Stimulated activated CD8-positive, alpha-beta memory T cell treated with anti-CD3 and anti-CD28 coated beads, Interleukin-12 subunit alpha, Interleukin-12 subunit beta, amount 100 ng/mL, for 24 hours (primary cell): ENCODE measurements around the gene GRWD1.
"Not testable (repeated sequence)": the region's sequence is repeated elsewhere in the genome, so short reads cannot be mapped to it uniquely, and the experiment has no call there.

ENCODE experiments used
- DNase-seq: peaks from one replicate; pipeline ENCODE4 v3.0.0-alpha.2; 2020; ENCODE audit errors: extremely low read depth

GRWD1 gene

GRCh38 chr19:48479686-48480085, 33.9 kb downstream of the GRWD1 start:
- DNase-seq: no peak

DNA sequence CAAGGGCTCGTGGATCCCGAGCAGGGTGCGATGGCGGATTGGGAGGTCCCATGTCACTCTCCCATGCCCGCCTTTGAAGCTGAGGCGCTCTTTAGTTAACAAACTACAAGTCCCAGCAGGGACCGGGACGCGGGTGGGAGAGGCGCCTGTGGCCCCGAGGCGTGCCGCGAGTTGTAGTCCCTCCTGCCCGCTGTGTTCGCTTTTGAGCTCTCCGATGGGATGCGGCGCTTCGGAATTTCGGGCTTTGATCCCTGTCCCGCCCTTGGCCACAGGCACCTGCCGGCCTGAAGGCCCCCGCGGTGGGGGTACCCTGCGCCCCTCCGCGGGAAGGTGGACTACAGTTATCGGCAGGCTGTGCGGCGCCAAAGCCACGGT, 34.4 kb downstream of the GRWD1 start:
- DNase-seq: no peak

- no peak for DNase-seq
These were observed 35.0 kb downstream of the GRWD1 start for GRCh38 chr19:48480558-48481500.

DNA sequence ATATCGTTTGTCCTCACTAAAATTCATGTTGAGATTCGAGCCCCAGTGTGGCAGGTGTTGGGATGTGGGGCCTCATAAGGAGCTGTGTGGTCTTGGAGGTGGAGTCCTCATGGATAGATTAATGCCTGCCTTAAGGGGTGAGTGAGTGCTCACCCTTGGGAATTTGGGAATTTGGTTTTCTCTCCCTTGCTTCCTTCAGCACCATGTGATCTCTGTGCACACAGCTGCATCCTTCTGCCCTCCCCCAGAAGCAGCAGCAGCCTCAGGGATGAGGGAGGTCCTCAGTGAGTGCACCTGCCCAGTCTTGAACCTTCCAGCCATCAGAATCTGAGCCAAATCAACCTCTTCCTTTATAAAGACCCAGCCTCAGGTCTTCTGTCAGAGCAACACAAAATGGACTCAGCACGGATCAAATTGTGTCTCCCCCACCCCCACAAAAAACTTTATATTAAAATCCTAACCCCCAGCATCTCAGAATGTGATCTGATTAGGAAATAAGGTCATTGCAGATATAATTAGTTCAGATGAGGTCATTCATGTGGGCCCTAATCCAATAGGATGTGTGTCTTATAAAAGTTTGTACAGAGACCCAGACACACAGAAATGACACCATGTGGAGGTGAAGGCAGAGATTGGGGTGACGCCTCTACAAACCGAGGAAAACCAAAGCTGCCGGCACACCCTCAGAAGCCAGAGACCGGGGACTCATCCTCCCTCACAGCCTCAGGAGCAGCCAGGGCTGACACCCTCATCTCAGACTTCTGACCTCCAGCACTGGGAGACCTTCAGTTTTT, 36.3 kb downstream of the GRWD1 start:
- DNase-seq: no peak

- DNase-seq: no peak
These were observed 37.5 kb downstream of the GRWD1 start for GRCh38 chr19:48483301-48483700.

DNA sequence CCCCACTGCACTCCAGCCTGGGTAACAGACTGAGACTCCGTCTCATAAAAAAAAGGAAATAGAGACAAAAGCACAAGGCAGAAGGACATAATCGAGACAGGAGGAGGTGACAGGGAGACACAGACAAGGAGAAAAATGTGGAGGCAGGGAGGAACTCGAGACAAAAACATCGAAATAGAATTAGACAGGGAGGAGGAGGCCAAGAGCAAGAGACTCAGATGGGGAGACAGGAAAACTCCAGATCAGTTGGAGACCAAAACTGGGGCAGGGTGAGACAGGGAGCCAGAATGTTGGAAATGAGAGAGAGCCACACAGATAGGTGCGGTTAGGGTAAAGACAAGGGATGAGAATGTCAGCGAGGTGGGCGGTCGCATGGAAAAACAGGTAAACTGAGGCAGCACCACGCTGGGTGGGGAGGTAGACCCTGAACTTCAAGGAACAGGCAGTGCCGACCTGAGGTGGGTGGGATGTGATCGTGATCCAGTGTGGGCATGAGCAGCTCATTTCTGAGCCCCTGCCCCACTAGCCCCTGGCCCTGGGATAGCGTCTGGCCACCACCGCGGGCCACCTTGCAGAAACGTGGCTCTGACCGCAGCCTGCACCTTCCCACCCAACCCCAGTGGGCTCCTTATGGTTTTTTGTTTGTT, 38.6 kb downstream of the GRWD1 start:
- no peak for DNase-seq

DNA sequence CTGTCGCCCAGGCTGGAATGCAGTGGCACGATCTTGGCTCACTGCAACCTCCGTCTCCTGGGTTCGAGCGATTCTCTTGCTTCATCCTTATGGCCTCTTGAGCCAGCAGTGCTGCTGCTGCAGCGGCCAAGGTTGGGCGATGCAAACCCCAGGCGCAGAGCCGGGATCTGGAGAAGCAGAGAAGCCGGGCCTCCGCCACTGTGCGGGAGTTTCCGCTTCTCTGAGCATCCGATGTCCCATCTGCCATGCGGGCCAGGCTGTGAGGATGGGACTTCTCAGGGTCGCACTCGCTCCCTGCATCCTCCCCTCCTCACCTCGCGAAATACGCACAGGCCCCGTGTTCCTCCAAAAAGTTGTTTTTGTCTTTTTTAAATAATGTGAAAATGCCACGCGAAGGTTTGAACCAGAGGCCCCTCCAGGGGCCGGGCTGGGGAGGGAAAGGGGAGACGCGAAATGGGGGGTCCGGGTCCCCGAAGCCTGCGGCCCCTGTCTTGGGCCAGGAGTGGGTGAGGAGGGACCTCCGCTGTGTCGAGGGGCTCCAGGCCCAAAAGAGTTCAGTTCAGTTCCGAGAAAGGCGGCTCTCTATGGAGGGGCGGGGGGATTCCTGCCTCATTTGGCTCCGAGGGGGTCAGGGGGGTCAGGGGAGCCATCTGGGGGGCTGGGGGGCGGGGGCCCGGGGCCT, 39.3 kb downstream of the GRWD1 start:
- no peak for DNase-seq

- not testable (repeated sequence) for DNase-seq
These were observed 40.9 kb downstream of the GRWD1 start for GRCh38 chr19:48486706-48487105.

DNA sequence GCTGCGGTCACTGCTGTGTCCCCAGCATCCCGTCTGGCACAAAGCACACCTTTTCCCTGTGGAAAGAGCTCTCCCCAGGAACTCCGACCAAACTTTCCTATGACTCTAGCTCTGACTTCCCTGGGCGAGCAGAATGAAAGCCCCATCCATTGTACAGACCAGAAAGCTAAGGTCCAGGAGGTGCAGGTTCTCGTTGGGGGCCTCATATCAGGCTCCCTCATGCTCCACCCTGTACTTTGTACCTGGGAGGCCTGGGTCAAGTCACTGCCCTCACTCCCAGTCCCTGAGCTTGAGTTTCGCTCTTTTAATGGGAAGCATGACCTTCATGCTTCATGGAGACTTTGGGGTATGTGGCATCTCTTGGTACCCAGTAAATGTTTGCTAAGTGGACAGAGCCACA, 41.8 kb downstream of the GRWD1 start:
- DNase-seq: no peak

GRCh38 chr19:48487948-48488347, 42.2 kb downstream of the GRWD1 start:
- no peak for DNase-seq

GRCh38 chr19:48488478-48488877, 42.7 kb downstream of the GRWD1 start:
- not testable (repeated sequence) for DNase-seq

DNA sequence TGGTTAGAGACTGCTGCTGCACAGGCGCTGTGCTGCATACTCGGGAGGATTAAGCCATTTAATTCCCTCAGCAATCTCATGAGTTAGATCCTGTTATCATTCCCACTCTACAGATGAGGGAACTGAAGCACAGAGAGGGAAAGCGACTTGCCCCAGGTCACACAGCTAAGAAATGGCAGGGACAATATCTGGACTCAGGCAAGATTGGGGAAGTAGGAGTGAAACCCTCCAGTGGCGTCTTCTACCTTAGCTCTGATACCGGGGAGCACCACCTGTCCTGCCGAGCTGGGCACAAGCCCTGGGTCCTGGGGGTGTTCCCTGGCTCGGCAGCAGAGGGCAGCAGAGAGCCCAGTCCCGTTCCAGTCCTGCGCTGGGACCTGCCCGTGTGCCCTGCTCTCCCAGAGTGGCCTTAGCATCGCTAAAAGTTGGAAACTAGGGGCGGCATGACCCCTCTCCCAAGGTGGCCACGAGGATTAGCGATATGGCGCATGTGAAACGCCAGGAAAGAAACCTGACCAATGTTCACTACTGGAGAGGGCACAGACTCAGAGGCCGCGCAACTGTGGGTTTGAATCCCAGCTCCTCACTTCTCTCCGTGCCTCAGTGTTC, 43.9 kb downstream of the GRWD1 start:
- no peak for DNase-seq

DNA sequence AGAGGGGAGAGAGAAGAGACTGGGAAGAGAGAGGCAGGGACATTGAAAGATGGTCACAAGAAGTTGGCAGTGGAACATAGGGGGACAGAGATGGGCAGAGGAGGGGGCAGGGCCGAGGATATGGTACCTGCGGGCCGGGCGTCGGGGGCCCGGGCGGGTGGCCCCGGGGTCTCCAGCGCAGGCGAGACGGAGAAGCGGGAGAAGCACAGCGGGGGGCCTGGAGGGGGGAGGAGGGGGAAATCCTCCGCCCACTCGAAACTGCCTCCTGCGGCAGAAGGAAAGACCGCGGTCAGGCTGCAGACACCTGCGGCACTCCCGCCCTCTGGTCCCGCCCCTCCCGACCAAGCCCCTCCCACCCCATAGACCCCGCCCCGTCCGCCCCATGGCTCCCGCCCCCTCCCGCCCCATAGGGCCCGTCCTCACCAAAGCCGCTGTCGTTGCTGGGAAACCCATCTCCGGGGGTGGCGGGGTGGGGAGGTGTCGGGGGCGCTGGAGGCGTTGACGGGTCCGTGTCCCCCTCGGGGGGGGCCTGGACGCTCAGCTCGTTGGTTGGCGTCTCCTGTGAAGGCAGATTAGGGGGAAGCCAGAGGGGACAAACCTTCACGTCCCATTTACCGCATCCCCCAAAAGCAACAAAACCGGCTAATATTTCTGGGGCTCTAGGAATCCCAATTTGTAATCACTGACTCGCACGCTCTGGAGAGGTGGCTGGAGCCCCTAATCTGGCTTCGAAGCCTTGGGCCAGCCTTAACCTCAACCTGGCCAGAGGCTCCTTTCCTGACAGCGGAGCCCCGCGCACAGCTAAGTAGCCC, 45.4 kb downstream of the GRWD1 start:
- DNase-seq: no peak

DNA sequence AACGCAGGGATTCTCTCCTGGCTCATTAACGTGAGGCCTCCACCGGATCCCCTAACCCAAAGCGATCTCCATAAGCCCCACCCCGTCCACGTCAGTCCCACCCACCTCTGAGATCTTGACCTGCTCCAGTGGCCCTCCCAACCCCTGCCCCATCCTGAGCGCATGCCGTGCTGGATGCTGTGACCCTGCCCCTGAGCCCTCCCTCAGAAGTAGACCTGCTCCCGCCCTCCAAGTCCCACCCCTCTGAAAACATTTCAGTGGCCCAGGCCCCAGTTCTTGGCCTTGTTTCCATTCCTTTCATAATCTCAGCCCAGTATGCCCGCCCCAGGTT, 46.0 kb downstream of the GRWD1 start:
- DNase-seq: no peak

DNA sequence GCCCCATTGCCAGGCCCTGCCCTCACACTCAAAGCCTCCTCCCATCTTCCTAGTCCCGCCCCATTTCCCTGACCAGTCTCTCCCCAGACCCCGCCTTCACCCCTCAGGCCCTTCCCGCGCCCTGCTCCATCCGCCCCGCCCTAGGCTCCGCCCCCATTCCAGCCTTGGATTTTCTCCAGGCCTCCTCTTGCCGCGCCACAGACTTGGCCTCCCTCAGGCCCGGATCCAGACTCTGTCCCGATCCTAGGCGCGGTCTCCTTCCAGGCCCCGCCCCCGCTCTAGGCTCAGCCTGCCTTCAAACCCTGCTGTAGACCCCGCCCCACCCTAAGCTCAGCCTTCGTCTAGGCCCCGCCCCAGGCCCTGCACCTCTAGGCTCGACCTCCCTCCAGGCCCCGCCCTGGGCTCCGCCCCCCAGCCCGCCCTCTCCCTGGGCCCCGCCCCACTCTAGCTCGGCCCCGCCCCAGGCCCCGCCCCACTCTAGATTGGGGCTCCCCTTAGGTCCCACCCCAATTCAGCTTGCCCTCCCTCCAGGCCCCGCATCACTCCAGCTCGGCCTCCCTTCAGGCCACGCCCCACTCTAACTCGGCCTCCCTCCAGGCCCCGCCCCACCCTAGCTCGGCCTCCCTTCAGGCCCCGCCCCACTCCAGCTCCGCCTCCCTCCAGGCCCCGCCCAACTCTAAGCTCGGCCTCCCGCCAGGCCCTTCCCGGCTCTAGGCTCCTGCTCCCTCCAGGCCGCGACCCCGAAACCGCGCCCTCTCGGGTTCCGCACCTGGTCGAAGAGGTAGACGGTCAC, 47.3 kb downstream of the GRWD1 start:
- DNase-seq: no peak

DNA sequence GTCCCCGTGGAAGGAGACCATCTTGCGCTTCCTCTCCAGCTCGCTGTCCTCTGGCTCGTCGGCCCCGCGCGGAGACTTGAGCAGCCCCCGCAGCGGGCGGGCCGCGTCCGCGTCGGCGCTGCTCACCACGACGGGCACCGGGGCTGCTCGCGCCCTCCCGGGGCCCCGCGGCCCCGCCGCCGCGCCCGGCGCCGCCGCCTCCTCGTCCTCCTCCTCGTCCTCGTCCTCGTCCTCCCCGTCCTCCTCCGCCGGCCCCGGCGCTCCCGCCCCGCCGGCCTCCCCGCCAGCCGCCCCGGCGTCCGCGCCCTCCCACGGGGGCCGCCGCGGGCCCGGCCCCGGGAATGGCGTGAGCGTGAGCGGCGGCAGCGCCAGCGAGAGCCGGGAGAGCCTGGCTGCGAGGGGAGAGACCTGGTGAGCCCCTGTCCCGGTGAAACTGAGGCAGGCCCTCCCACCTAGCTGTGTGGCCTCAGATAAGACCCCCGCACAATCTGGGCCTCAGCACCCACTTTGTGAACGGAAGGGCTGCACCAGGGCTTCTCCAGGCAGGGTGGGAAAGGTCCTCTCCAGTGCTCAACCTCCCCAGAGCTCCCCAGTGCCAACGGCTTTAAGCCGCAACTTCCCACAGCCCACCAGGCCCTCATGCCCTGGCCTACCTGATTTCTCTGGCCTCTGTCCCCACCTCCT, 48.1 kb downstream of the GRWD1 start:
- DNase-seq: no peak

GRCh38 chr19:48495396-48495795, 49.6 kb downstream of the GRWD1 start:
- no peak for DNase-seq

GRCh38 chr19:48496959-48497727, 51.4 kb downstream of the GRWD1 start:
- DNase-seq: no peak
